GM19397 (cell line): ENCODE data around the gene LMF1.
"Not testable (repeated sequence)": the region's sequence is repeated elsewhere in the genome, so short reads cannot be mapped to it uniquely, and the experiment has no call there.

Experiments
- ATAC-seq: cut with Tn5 transposase; IDR thresholded peaks from one replicate; pipeline ENCODE4 v1.9.1; 2021; ENCODE audit warnings: mild to moderate bottlenecking, moderate library complexity; ENCODE audit not compliant: unreplicated experiment

The LMF1 gene

DNA sequence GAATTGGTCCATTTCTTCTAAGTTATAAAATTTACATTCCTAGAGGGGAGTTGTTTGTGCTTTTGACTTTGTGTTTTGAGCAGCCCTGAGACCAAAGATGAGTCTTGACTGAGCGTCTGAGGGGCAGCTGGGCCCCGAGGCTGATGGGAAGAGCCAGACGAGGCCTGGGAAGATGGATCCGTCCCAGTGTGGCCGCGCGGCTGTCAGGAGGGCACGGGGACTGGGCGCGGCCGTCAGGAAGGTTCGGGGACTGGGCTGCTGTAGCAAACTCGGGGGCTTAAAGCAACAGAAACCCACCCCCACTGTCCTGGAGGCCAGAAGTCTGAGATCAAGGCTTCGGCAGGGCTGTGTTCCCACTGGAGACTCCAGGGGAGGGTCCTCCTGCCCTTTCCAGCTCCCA is 132.0 kb downstream of the LMF1 start:
- ATAC-seq = no peak

DNA sequence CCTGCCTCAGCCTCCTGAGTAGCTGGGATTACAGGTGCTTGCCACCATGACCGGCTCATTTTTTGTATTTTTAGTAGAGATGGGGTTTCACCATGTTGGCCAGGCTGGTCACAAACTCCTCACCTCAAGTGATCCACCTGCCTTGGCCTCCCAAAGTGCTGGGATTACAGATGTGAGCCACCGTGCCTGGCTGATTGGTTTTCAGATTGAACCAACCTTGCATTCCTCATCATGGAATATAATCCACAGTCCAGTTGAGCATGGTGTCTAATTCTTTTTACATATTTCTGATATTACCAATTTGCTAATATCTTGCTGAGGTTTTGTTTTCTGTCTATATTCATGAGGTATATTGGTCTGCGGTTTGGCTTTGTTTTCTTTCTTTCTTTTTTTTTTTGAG is 134.0 kb downstream of the LMF1 start:
- ATAC-seq = not testable (repeated sequence)

DNA sequence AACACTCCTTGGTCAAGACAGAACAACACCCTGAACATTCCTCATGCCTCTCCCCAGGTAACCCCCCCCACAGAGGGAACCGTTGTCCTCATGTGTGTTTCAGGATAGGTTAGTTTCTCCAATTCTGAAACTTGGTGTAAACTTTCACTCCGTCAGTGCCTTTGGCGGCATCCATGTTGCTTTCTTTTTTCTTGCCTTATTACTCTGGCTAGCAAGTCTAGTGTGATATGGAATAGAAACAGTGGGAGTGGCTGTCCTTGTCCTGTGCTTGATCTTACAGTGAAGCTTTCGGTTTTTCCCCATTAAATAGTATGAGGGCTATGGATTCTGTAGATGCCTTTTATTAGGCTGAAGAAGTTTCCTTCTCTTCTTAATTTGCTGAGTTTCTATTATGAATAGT is 134.6 kb downstream of the LMF1 start:
- no peak for ATAC-seq

- ATAC-seq = no peak
Measured at GRCh38 chr16:835373-835772, 135.4 kb downstream of the LMF1 start.

- no peak for ATAC-seq
Measured at GRCh38 chr16:833411-833810, 137.4 kb downstream of the LMF1 start.

GRCh38 chr16:832652-833336 is 138.0 kb downstream of the LMF1 start:
- no peak for ATAC-seq

DNA sequence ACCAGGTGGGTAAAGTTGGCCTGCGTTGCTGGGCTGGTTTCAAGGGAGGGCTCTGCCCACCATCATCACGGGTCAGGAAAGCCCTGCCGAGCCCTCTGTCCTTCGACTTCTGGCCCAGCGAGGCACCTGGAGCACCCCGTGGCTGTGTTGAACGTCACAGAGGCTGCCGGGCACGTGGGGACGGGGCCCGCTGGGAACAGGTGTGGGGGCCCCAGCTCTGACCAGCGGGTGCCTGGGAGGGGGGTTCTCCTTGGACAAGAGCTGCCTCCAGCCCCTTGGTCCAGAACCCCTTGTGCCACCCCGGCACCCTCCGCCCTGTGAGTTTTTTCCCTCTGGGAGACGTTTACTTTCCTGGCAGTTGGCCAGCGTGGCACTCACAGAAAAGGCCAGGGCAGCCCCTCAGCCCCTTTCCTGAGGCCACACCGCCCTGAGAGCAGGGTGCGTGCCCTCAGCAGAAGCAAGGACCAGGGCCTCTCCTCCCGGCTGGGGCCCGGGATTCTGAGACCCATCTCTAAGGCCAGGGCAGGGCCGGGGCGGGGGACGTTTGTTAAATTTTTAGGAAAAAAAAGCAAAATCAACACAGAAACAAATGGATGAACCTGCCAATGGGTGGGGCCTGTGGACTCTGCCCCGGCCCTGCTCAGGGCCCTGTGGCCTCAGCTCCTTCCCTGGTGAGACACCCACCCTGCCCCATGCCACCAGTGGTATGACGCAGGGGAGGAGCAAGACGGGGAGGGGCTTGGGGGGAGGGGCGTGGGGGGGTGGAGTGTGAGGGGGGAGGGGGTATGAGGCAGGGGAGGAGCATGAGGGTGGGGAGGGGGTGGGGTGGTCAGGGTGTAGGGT is 139.0 kb downstream of the LMF1 start:
- ATAC-seq = no peak

DNA sequence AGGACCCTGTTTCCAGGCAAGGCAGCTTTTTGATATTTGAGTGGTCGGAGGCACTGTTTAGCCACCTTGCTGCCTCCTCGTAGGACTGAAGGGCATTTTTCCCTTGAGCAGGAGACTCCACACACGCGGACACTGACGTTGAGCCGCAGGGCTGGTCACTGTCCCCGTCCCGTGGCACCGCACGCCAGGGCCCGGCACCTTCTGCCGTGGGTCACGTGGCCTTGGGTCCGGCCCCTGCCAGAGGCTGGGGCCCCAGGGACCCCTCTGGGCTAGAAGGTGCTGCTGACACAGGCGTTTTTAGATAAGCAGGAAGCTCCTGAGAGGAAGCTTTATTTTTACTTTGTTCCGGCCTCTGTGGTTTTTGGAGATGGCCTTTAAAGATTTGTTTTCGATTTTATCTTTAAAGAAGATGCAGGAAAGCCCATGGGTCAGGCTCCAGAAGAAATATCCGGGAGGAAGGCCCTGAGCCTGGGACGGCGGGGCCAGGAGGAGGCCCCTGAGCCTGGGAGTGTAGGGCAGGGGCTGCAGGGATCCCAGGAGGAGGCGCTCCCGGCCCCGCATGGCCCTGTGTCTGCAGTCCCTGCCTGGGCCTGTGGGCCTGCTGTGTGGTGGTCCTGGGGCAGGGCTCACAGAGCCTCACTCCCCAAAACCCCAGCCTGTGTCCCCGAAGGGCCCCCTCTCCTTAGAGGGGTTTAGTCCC is 139.8 kb downstream of the LMF1 start:
- no peak for ATAC-seq

GRCh38 chr16:830107-830870 is 140.5 kb downstream of the LMF1 start:
- ATAC-seq = no peak

DNA sequence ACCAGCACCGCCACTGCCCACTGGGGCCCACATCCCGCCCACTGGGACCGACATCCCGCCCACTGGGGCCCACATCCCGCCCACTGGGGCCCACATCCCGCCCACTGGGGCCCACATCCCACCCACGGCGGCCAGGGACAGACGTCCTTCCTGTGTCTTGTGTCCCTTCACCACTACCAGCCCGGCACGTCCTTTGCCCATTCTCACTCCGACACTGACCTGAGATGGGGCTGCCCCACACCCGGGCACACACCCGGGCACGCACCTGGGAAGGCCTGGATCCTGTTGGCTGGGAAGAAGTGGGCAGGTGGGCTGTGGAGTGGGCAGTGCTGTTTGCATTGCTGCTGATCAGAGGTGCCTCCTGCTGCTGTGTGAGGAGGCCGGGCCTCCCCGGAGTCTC is 141.9 kb downstream of the LMF1 start:
- no peak for ATAC-seq

GRCh38 chr16:827513-827912 is 143.3 kb downstream of the LMF1 start:
- ATAC-seq = no peak

- no peak for ATAC-seq
Measured at GRCh38 chr16:825341-826061, 145.3 kb downstream of the LMF1 start.

DNA sequence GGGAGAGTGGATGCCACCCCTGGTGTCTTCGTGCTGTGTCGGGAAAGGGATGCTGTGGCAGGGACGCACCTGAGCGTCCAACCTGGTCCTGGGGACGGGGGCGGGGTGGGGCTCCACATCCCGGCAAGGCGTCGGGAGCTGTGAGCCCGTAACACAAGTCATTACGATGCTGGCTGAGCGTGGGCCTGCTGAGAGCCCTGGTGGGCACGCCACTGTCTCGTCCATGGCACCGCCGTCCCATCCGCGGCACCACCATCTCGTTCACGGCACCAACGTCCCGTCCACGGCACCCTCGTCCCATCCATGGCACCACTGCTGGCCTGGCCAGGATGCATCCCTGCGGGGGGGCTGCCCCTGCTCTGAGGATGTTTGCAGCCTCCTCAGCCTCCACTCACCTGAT is 146.2 kb downstream of the LMF1 start:
- ATAC-seq = no peak

GRCh38 chr16:824194-824593 is 146.6 kb downstream of the LMF1 start:
- ATAC-seq = no peak

DNA sequence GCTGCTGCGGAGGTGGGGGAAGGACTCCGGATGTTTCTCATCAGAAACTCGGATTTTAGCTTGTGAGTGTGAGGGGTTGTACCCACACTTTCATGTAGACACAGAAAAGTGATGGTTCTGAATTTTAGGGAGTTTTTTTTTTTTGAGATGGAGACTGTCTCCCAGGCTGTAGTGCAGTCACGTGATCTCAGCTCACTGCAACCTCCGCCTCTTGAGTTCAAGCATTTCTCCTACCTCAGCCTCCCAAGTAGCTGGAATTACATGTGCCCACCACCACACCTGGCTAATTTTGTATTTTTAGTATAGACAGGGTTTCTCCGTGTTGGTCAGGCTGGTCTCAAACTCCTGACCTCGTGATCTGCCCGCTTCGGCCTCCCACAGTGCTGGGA is 147.9 kb downstream of the LMF1 start:
- ATAC-seq = no peak

DNA sequence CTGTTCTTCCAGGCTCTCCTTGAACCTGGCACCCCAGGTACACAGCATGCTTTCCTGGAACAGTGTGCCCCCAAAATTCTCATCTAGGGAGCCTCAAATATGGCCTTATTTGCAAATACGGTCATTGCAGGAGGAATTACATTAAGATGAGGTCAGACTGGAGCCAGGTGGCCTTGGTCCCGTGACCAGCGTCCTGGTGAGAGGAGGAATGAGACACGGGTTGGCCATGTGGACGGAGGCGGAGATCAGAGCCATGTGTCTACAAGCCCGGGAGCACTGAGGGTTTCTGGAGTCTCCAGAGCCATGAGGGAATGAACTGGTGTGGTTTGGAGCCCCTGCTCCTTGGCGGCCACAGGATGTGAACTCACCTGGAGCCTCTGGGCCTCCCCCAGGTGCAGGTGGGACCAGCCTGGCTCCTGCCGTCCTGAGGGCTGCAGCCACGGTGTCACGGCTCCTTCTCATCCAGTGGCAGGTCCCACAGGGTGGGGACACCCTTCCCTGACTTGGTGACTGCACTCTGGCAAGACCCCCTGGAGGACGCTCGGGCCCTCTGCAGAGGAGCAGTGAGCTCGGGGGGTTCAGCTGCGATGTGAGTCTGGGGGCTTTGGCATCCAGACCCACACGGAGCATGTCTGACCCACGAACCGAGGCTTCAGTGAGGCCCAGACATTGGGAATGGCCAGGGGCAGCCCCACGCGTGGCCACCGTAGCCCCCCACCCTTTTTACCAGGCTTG is 148.4 kb downstream of the LMF1 start:
- ATAC-seq = no peak

DNA sequence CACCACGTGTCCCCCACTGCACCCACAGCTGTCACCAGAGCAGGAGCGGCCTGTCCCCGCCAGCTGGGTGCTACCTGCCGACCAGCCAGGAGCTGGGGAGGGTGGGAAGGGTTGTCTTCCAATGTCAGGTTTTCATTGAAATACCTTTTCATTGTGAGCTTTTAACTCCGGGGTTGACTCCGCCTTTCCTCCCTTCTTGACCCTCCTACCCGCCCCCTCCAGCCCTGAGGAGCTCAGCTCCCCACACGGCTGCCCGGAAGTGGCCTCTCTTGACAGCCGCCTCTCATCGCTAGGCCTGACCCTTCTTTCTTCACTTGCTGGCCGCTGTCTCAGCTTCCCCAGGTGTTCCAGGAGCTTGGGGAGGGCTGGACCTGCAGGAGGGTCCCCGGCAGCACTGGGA is 149.0 kb downstream of the LMF1 start:
- no peak for ATAC-seq

DNA sequence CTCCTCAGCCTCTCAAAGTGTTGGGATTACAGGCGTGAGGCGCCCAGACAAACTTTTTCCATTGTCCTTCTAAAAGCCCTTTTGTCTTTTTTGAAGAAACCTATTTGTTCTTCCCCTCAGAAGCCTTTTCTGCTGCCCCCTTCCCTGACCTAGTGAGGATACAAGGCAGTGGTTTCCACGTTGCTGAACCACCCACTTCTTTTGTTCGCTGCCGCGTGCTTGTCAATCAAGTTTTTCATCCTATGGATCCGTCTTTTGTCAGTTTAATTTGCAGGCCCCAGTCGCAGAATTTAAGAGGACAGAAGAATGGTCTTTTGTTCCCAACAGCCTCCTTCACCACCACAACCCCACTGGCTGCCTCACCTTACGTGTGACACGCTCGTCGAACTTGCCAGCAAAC is 150.0 kb downstream of the LMF1 start:
- ATAC-seq = no peak

DNA sequence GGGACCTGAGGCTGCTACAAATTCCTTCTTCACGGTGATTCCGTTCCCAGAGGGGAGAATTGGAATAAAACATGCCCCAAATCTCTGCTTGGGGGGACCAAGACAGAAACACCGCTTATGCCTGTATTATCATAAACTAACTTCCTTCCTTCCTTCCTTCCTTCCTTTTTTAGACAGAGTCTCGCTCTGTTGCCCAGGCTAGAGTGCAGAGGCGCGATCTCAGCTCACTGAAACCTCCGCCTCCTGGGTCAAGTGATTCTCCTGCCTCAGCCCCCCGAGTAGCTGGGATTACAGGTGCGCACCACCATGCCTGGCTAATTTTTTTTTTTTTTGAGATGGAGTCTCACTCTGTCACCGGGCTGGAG is 150.8 kb downstream of the LMF1 start:
- ATAC-seq = not testable (repeated sequence)
